HG03103 (cell line): ENCODE results near the gene TP53INP2.
"Not testable (repeated sequence)": the region's sequence is repeated elsewhere in the genome, so short reads cannot be mapped to it uniquely, and the experiment has no call there.

ENCODE experiments used
- ATAC-seq: cut with Tn5 transposase; IDR thresholded peaks from one replicate; pipeline ENCODE4 v1.9.1; 2021; ENCODE audit warnings: low read depth; ENCODE audit not compliant: unreplicated experiment

Gene TP53INP2

DNA sequence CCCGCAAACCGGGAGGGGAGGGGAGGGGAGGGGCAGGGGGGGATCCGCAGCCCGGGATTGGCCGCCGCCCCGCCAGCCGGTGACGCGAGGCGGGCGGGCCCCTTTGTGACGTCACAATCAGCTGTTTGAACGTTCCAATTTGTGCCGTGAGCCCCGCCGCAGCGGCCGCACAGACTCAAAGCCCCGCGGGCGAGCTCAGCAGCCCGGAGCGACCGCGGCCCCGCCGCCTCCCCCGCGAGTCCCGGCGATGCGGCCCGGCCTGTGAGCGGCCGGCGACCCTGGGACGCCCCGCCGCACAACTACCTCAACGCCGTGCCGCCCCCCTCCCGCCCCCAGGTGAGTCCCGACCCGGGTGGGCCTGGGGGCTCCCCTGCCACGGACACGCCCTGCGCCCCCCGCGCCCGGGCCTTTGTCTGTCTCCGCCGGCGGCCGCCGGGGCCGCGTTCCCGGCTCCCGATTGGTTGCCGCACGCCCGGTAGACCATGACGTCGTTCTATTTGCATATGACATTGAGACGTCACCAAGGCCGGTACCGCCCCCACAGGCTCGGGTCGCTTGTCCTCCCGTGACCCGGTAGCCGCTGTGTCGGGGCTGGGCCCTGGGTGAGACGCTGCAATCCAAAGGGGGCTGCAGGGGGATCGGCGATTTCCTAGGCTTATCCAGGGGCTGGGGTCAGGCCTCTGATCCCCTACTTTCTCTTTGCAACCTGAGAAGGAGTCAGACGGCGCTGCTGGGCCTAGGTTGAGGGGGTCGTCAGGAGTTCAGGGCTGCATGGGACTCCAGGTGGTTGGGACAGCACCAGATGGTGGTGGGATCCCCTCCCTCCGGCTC lies at the start of gene TP53INP2:
Gene TP53INP2 (plus strand): TSS at position 168 of the 831 bp plus-strand sequence. CDS start 4,396 bp downstream, outside the sequence.
- peak; percentile 41 for ATAC-seq

DNA sequence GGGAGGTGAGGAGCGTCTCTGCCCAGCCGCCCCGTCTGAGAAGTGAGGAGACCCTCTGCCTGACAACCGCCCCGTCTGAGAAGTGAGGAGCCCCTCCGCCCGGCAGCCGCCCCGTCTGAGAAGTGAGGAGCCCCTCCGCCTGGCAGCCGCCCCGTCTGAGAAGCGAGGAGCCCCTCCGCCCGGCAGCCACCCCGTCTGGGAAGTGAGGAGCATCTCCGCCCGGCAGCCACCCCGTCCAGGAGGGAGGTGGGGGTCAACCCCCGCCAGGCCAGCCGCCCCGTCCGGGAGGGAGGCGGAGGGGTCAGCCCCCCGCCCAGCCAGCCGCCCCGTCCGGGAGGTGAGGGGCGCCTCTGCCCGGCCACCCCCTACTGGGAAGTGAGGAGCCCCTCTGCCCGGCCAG lies 45.5 kb upstream of the TP53INP2 start:
- ATAC-seq: not testable (repeated sequence)

DNA sequence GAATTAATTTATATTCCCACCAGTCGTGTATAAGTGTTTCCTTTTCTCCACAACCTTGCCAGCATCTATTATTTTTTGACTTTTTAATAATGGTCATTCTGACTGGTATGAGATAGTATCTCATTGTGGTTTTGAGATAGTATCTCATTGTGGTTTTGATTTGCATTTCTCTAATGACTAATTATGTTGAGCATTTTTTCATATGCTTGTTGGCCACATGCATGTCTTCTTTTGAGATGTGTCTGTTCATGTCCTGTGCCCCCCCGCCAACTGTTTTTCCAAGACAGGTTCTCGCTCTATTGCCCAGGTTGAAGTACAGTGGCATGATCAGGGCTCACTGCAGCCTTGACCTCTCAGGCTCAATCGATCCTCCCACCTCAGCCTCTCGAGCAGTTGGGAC lies 42.3 kb upstream of the TP53INP2 start:
- not testable (repeated sequence) for ATAC-seq

DNA sequence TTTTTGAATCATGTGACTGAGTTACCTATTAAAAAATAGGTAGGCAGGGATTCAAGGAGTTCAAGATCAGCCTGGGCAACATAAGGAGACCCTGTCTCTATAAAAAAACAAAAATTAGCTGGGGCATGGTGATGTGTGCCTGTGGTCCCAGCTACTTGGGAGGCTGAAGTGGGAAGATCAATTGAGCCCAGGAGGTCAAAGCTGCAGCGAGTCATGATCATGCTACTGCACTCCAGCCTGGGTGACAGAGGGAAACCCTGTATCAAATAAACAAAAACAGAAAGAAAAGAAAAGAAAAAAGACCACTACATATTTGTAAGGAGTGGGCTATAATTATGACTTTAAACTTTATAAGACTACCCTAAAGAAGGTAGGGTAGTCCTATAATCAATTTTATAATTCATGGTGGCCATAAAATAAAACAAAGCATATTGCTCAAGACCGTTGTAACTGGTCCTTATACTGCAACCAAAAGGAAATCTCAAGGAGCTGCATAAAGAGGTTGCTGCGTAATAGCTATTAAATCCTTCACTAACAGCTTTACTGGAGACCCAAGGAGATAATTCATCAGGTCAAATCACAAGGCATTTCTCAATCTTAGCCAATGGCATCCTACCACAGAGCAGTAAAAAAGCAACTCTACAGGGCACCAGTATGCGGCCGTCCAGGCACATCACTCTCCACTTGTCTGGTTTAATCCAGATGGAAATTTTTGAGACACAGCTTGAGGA lies 40.8 kb upstream of the TP53INP2 start:
- no peak for ATAC-seq

DNA sequence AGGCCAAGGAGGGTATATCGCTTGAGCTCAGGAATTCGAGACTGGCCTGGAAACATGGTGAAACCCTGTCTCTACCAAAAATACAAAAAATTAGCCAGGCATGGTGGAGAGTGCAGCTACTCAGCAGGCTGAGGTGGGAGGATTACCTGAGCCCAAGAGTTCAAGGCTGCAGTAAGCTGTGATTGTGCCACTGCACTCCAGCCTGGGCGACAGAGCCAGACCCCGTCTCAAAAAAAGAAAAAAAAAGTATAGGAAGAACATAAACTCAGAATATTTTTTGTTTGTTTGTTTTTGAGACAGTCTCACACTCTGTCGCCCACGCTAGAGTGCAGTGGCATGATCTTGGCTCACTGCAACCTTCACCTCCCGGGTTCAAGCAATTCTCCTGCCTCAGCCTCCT lies 39.4 kb upstream of the TP53INP2 start:
- not testable (repeated sequence) for ATAC-seq

GRCh38 chr20:34669094-34669493 lies 35.0 kb upstream of the TP53INP2 start:
- ATAC-seq: no peak

DNA sequence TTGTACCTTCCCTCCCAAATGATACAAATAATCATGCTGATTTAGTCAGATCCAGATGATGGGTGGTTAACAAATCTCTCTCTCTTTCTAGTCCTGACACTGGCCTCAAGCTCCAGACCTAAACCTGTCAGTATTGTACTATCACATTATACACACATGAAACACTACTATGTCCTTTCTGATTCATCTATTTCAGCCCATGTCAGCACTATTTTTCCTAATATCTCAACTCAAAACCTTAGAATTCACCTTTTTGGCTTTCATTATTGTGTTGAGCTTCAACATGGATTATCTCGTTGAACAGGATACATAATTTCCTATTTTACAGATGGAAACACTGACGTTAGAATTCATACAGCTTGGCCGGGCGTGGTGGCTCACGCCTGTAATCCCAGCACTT lies 30.7 kb upstream of the TP53INP2 start:
- ATAC-seq: no peak

DNA sequence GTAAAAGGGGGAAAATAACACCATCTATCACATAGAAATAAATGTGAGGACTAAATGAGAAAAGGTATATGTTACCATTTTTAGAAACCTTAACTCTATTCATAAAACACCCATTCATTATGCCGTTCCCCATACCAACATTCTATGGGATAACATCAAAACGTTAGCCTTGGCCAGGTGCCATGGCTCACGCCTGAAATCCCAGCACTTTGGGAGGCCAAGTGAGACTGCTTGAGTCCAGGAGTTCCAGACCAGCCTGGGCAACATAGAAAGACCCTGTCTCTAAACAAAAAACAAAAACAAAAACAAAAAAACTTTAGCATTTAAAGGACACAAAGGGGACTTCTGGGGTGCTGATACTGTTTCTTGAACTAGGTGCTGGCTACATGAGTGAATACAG lies 28.6 kb upstream of the TP53INP2 start:
- no peak for ATAC-seq

- ATAC-seq: no peak
Measured at GRCh38 chr20:34675993-34676641, 28.0 kb upstream of the TP53INP2 start.

GRCh38 chr20:34676642-34677373 lies 27.3 kb upstream of the TP53INP2 start, which contains the start of gene PIGU:
TSS of gene PIGU (minus strand) at chr20:34677092. CDS start at chr20:34677085, 7 bp downstream.
- peak; percentile 88 for ATAC-seq

DNA sequence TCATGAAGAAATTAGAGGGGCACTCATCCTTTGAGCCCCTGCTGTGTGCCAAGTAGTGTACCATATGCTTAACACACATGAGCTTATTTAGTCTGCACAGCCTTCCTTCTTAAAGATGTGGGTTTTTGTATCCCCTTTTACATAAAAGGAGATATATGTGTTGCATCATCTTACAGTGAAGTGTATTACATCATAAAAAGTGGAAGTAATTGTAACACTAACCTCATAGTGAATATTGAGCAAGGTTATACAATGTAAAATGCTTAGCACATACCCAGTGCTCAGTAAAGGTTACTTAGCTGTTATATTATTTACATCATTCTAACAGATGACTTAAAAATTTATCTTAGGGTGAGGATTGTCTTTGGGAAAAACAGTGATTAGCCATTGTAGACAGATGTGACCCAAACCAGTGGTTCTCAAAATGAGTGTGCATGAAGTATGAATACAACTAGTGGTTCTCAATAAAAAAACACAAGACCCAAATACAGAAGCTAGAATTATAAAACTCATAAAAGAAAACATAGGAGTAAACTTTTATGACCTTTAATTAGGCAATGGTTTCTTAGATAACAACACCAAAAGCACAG lies 23.5 kb upstream of the TP53INP2 start:
- ATAC-seq: no peak

DNA sequence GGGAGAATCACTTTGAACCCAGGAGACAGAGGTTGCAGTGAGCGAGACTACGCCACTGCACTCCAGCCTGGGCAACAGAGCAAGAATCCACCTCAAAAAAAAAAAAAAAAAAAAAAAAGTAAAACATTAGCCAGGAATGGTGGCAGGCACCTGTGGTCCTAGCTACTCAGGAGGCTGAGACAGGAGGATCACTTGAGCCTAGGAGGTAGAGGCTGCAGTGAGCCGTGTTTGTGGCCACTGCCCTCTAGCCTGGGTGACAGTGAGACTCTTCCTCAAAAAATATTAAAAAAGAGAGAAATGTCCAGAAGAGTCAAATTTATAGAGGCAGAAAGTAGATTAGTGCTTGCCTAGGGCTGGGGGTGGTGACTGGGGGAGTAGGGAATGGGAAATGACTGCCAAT lies 20.5 kb upstream of the TP53INP2 start:
- no peak for ATAC-seq

DNA sequence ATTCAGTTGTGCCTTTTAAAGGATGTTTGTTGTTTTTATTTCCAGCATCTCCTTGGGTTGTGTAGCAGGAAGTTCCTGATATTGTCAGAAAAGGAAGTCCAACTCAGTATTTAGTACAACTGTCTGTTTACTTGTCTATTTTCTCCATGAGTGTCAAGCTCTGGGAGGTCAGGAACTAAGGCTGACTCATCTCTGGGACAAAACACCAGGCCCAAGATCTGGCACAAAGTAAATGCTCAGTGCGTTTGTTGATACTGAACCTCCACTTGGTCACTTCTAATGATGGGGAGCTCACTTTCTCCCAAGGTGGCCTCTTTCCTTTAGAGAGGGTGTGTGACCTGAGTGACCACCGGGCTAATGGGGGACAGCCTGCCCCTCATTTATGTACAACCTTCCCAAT lies 14.7 kb upstream of the TP53INP2 start:
- ATAC-seq: no peak

DNA sequence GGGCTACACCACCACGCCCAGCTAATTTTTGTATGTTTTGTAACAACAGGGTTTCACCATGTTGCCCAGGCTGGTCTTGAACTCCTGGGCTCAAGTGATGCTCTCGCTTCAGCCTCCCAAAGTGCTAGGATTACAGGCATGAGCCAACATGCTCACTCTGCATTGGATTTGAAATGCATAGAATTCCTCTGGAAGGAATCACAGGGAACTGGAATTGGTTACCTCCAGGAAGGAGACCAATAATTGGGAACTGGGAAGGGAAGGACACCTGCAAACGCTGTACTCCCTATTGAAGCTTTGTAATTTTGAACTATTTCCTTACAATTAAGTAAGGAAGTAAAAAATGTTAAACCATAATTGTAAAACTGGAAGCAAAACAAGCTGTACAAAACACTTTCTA lies 12.3 kb upstream of the TP53INP2 start:
- ATAC-seq: no peak

DNA sequence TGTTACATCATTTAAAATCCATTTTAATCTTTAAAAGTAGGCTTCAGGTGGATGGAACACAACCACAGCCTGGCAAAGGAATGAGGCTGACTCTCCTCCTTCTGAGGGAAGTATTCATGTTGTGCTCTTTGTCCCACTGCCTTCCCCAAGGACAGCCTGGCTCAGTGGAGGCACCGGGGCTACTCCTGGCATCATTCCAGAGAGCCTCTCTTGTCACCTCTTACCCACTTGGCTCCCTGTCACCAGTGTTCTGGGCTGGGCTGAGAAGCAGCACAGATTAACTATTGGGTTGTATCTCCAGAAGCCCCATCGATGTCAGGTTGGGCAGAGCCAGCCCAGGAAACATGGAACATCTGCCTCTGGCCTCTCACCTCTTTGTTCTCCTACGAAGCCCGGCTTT lies 10.7 kb upstream of the TP53INP2 start:
- ATAC-seq: no peak

DNA sequence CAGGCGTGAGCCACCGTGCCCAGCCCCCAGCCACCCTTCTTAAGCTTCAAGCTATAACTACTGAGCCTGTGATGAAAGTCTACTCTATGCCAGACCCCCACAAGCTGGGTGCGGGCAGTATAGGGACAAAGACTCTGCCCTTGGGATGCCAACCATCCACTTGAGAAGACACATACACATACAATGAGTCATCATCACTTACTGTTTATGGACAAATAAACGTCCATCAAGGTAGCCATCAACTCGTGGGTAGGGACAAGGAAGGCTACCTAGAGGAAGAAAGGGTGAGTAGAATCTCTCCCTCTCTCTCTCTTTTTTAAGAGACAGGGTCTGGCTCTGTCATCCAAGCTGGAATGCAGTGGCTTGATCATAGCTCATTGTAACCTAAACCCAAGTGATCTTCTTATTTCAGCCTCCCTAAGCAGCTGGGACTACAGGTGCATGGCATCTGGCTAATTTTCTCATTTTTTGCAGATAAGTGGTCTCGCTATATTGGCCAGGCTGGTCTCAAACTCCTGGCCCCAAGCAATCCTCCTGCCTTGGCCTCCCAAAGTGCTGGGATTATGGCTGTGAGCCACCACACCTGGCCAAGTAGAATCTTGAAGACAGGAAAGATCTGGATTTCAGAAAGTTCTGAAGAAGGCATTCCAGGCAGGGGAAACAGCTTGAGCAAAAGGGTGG lies 2.6 kb upstream of the TP53INP2 start:
- ATAC-seq: no peak

- ATAC-seq: no peak
Measured at GRCh38 chr20:34703061-34703423, 1.1 kb upstream of the TP53INP2 start.

DNA sequence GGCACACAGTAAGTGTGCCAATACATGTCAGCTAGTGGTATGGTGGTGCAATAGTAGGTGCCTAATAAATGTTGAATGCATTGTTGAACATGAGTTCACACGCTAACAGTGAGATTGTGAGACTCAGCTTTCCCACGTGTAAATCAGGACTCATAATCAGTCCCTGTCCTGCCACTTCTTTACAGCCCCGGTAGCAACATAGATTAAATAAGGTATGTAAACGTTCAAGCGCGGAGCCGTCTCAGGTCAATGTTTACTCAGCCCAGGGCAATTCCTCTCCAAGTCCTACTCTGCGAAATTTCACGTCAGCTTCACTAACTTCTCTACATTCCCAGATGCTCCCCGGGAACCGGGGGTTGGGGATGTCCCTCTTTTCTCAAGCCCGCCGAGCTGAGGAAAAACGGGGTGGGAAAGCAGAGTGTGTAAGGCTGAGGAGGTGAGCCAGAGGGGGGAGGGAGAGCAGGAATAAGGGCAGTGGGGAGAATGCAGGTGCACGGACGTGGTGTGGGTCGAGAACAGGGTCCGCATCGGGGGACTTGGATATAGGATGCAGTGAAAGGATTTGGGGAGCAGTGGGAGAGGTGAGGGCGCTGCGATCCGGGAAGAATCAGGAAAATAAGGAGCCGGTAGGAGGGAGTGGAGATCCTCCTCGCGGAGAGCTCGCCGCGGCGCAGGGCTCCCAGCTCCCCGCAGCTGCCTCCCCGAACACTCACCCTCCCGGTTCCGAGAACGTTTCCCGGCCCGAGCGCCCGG lies 544 bp upstream of the TP53INP2 start:
- no peak for ATAC-seq

GRCh38 chr20:34705008-34705396 lies 858 bp downstream of the TP53INP2 start:
- ATAC-seq: no peak
